Smooth muscle cell of the brain vasculature (primary cell): ENCODE data around the gene CTDSP2.
"Not testable (repeated sequence)": the region's sequence is repeated elsewhere in the genome, so short reads cannot be mapped to it uniquely, and the experiment has no call there.

Source experiments
- DNase-seq: peaks from one replicate; pipeline ENCODE4 v3.0.0-alpha.2; 2012; ENCODE audit warnings: low read depth, low spot score

CTDSP2 gene

GRCh38 chr12:57881475-57881874 lies 34.9 kb upstream of the CTDSP2 start:
- DNase-seq = no peak

- DNase-seq = not testable (repeated sequence)
These were observed 34.5 kb upstream of the CTDSP2 start for GRCh38 chr12:57881035-57881434.

GRCh38 chr12:57877876-57878275 lies 31.3 kb upstream of the CTDSP2 start:
- no peak for DNase-seq

- no peak for DNase-seq
These were observed 29.4 kb upstream of the CTDSP2 start for GRCh38 chr12:57875753-57876547.

- no peak for DNase-seq
These were observed 27.9 kb upstream of the CTDSP2 start for GRCh38 chr12:57874166-57875108.

GRCh38 chr12:57872362-57872761 lies 25.8 kb upstream of the CTDSP2 start:
- DNase-seq = no peak

- DNase-seq = no peak
These were observed 23.4 kb upstream of the CTDSP2 start for GRCh38 chr12:57869927-57870318.

GRCh38 chr12:57869298-57869926 lies 22.9 kb upstream of the CTDSP2 start:
- DNase-seq = no peak

GRCh38 chr12:57868851-57869268 lies 22.3 kb upstream of the CTDSP2 start:
- DNase-seq = no peak

GRCh38 chr12:57868221-57868620 lies 21.7 kb upstream of the CTDSP2 start:
- no peak for DNase-seq

- no peak for DNase-seq
These were observed 19.9 kb upstream of the CTDSP2 start for GRCh38 chr12:57866308-57867019.

GRCh38 chr12:57865084-57865751 lies 18.7 kb upstream of the CTDSP2 start:
- peak; percentile 39 for DNase-seq

- no peak for DNase-seq
These were observed 18.0 kb upstream of the CTDSP2 start for GRCh38 chr12:57864442-57865083.

- DNase-seq = no peak
These were observed 17.1 kb upstream of the CTDSP2 start for GRCh38 chr12:57863676-57864075.

GRCh38 chr12:57861967-57862366 lies 15.4 kb upstream of the CTDSP2 start:
- DNase-seq = no peak

GRCh38 chr12:57860883-57861282 lies 14.4 kb upstream of the CTDSP2 start:
- not testable (repeated sequence) for DNase-seq

- no peak for DNase-seq
These were observed 12.6 kb upstream of the CTDSP2 start for GRCh38 chr12:57859121-57859520.

- not testable (repeated sequence) for DNase-seq
These were observed 11.6 kb upstream of the CTDSP2 start for GRCh38 chr12:57858123-57858522.

GRCh38 chr12:57854965-57855364 lies 8.4 kb upstream of the CTDSP2 start:
- no peak for DNase-seq

GRCh38 chr12:57853864-57854556 lies 7.5 kb upstream of the CTDSP2 start:
- DNase-seq = no peak
